SK-N-MC (cell line): ENCODE measurements around the gene TCEAL2.
"Not testable (repeated sequence)": the region's sequence is repeated elsewhere in the genome, so short reads cannot be mapped to it uniquely, and the experiment has no call there.

Experiments used
- EZH2 ChIP-seq: fragments of 200-600 bp; sonication (generic); IDR thresholded peaks from one replicate; pipeline ENCODE4 v1.6.1; 2017; ENCODE audit warnings: antibody characterized with exemption
- POLR2AphosphoS5 ChIP-seq: IDR thresholded peaks from 2 replicates; pipeline ENCODE4 v1.6.1; 2012; ENCODE audit warnings: mild to moderate bottlenecking, low read depth, low read length, borderline replicate concordance

GRCh38 chrX:102126080-102126818 is 770 bp downstream of the TCEAL2 start:
- TF ChIP-seq EZH2, POLR2AphosphoS5: not testable (repeated sequence)
